PC-3 (cell line): Measurements from ENCODE around the gene ZFP64.

Experiments
- CTCF ChIP-seq: fragments of 300-600 bp; sonication (generic); conservative IDR thresholded peaks from 2 replicates; pipeline ENCODE4 v1.5.1; 2017; ENCODE audit warnings: antibody characterized with exemption, low read depth, mild to moderate bottlenecking, low read length
- EZH2 ChIP-seq: fragments of 300-600 bp; sonication (generic); IDR thresholded peaks from one replicate; pipeline ENCODE4 v1.6.1; 2017; ENCODE audit warnings: antibody characterized with exemption, mild to moderate bottlenecking, low read length; ENCODE audit not compliant: unreplicated experiment

GRCh38 chr20:52200870-52201269 lies 9.3 kb upstream of the ZFP64 start:
- TF ChIP-seq CTCF (no peak), EZH2 (no peak)
